RWPE2 (cell line): ENCODE results near the gene CPXM2.

Experiments used
- ATAC-seq: fragments of 200-7000 bp; cut with Tn5 transposase; 3 replicates; pipeline ENCODE4 v1.9.1; 2021; ENCODE audit warnings: low read depth
- DNase-seq: peaks from one replicate; pipeline ENCODE4 v3.0.0-alpha.2; 2020; ENCODE audit warnings: low spot score
- H3K27ac ChIP-seq: fragments of 450-650 bp; 2 replicates; pipeline ENCODE4 v1.5.1; 2017; ENCODE audit warnings: mild to moderate bottlenecking; ENCODE audit not compliant: poor library complexity, severe bottlenecking
- H3K27me3 ChIP-seq: fragments of 250-450 bp; sonication (Bioruptor Pico); 2 replicates; pipeline ENCODE4 v1.5.1; 2021; ENCODE audit warnings: mild to moderate bottlenecking, moderate library complexity; ENCODE audit not compliant: insufficient read depth, poor library complexity, severe bottlenecking
- H3K36me3 ChIP-seq: fragments of 250-450 bp; sonication (Bioruptor Pico); 2 replicates; pipeline ENCODE4 v1.5.1; 2020; ENCODE audit warnings: low read depth, mild to moderate bottlenecking, moderate library complexity
- H3K4me1 ChIP-seq: fragments of 250-450 bp; sonication (Bioruptor Pico); 2 replicates; pipeline ENCODE4 v1.5.1; 2021; ENCODE audit warnings: mild to moderate bottlenecking, moderate library complexity; ENCODE audit not compliant: insufficient read depth, poor library complexity, severe bottlenecking
- H3K4me3 ChIP-seq: fragments of 250-450 bp; sonication (Bioruptor Pico); 2 replicates; pipeline ENCODE4 v1.5.1; 2021; ENCODE audit warnings: mild to moderate bottlenecking, moderate library complexity; ENCODE audit not compliant: severe bottlenecking
- H3K9me3 ChIP-seq: fragments of 250-450 bp; sonication (Bioruptor Pico); 2 replicates; pipeline ENCODE4 v1.5.1; 2021; ENCODE audit warnings: mild to moderate bottlenecking, moderate library complexity; ENCODE audit not compliant: severe bottlenecking
- TF ChIP-seq, protein P1 (sequence below): fragments of 450-650 bp; IDR thresholded peaks from one replicate; pipeline ENCODE4 v1.5.1; 2017; ENCODE audit warnings: mild to moderate bottlenecking, moderate library complexity; ENCODE audit not compliant: poor library complexity, severe bottlenecking

Gene CPXM2

DNA sequence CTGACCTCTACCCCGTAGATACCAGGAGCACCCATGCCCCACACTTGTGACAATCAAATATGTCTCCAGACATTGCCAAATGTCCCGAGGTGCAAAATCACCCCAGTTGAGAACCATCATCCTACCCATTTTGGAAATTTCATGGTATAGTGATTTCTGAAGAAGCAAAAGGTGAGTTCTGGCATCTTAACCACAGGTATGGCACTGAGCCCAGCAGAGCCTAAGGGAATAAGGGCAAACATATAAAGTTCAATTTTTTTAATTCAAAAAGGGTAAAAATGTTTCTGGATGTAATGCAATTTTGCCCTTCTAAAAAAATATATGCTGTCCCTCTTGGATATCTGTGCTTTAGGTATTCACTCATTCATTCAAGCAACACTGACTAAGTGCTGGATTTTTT lies 30.5 kb upstream of the CPXM2 start:
- H3K9me3 ChIP-seq, result no peaks in the 10 kb centered on the region
- TF ChIP-seq, protein P1, sequence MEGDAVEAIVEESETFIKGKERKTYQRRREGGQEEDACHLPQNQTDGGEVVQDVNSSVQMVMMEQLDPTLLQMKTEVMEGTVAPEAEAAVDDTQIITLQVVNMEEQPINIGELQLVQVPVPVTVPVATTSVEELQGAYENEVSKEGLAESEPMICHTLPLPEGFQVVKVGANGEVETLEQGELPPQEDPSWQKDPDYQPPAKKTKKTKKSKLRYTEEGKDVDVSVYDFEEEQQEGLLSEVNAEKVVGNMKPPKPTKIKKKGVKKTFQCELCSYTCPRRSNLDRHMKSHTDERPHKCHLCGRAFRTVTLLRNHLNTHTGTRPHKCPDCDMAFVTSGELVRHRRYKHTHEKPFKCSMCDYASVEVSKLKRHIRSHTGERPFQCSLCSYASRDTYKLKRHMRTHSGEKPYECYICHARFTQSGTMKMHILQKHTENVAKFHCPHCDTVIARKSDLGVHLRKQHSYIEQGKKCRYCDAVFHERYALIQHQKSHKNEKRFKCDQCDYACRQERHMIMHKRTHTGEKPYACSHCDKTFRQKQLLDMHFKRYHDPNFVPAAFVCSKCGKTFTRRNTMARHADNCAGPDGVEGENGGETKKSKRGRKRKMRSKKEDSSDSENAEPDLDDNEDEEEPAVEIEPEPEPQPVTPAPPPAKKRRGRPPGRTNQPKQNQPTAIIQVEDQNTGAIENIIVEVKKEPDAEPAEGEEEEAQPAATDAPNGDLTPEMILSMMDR, result no peak
- no peak overlapping the region for H3K4me3 ChIP-seq
- H3K27me3 ChIP-seq, result peaks cover 13% of the 10 kb centered on the region
- H3K27ac ChIP-seq, result no peak overlapping the region
- no peaks in the 10 kb centered on the region for H3K36me3 ChIP-seq
- DNase-seq, result no peak
- ATAC-seq, result no peak
- H3K4me1 ChIP-seq, result no peaks in the 10 kb centered on the region

- Histone ChIP-seq H3K27me3 (peaks cover 36% of the 10 kb centered on the region), H3K27ac (no peak overlapping the region), H3K9me3 (no peaks in the 10 kb centered on the region), H3K4me1 (no peaks in the 10 kb centered on the region), H3K36me3 (no peaks in the 10 kb centered on the region), H3K4me3 (no peak overlapping the region)
- DNase-seq (no peak), ATAC-seq (no peak)
- TF ChIP-seq, protein P1, result no peak
Measured at GRCh38 chr10:123916775-123917174, 25.2 kb upstream of the CPXM2 start.

GRCh38 chr10:123913688-123914268 lies 22.2 kb upstream of the CPXM2 start:
- Histone ChIP-seq H3K36me3 (no peaks in the 10 kb centered on the region), H3K9me3 (no peaks in the 10 kb centered on the region), H3K27me3 (peaks cover 32% of the 10 kb centered on the region), H3K4me3 (no peak overlapping the region), H3K4me1 (no peaks in the 10 kb centered on the region), H3K27ac (no peak overlapping the region)
- no peak for ATAC-seq
- no peak for DNase-seq
- TF ChIP-seq, protein P1, result no peak

- Histone ChIP-seq H3K36me3 (no peaks in the 10 kb centered on the region), H3K27ac (no peak overlapping the region), H3K27me3 (peaks cover 35% of the 10 kb centered on the region), H3K9me3 (no peaks in the 10 kb centered on the region), H3K4me3 (no peak overlapping the region), H3K4me1 (no peaks in the 10 kb centered on the region)
- TF ChIP-seq, protein P1, result no peak
- no peak for DNase-seq
- ATAC-seq, result no peak
Measured at GRCh38 chr10:123912871-123913270, 21.3 kb upstream of the CPXM2 start.

GRCh38 chr10:123912466-123912865 lies 20.9 kb upstream of the CPXM2 start:
- ATAC-seq (no peak), DNase-seq (no peak)
- no peaks in the 10 kb centered on the region for H3K9me3 ChIP-seq
- no peaks in the 10 kb centered on the region for H3K4me1 ChIP-seq
- H3K4me3 ChIP-seq, result no peak overlapping the region
- TF ChIP-seq, protein P1, result no peak
- no peak overlapping the region for H3K27ac ChIP-seq
- no peaks in the 10 kb centered on the region for H3K36me3 ChIP-seq
- peaks cover 35% of the 10 kb centered on the region for H3K27me3 ChIP-seq
